ENCODE measurements around the gene PTPRCAP. TPM values are rescaled to one million over a fixed set of nuclear protein-coding genes. Genes with fewer than 3 reads are reported as not detected.

PTPRCAP gene
- polyA plus RNA-seq, 1 donor (not counting 4 experiments of a cell fraction or from before 2014, with no cell fraction given) = not detected

DNA sequence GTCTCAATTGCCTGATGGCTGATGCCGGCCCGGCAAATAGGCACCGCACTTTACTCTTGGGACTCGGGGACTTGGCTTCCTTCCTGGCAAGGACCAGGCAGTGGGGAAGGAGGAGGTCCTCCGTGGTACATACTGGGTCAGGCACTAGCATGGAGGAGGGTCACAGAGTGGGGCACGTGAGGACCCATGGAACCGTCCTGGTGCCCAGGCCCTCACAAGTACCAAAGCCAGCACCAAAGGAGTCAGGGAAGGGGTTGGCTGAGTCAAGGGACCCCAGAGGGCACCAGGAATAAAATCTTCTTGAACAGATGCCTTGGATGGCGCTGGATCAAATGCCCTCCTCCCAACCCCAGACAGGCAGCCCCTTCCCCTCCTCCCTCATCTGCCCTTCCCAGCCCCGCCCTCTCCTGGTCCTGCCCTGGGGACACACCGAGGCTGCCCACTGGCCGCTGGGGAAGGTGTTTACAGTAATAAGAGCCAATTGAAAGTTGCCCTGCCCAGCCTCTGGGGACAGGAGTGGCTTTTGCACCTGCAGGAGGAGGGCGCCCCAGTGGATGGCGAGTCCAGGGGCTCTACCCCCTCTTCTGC, 27.6 kb downstream of the PTPRCAP start:
- dilution Hi-C loops (cut with MboI; ENCODE audit: extremely low pct_ligation_motif_present, low sequenced_read_pairs) = no loop called here
- H3K4me2 ChIP-seq (ENCODE audit: control insufficient read depth, extremely low read depth, insufficient read depth, low read depth, low read length) = no peak overlapping the region
- no peaks in the 10 kb centered on the region for H3K9me1 ChIP-seq (ENCODE audit: control insufficient read depth, extremely low read depth, insufficient read depth, low read length)
- no peaks in the 10 kb centered on the region for H3K79me2 ChIP-seq (ENCODE audit: control insufficient read depth, insufficient read depth, low read length)
- H2AFZ ChIP-seq (ENCODE audit: control insufficient read depth, low read length) = no peak overlapping the region
- no peaks in the 10 kb centered on the region for H4K20me1 ChIP-seq (ENCODE audit: control insufficient read depth, extremely low read depth, insufficient read depth, low read length)
- H3K4me1 ChIP-seq (ENCODE audit: control insufficient read depth, extremely low read depth, insufficient read depth, low read length) = no peaks in the 10 kb centered on the region
- H3K27ac ChIP-seq (ENCODE audit: control insufficient read depth, insufficient read depth, low read length) = no peak overlapping the region
- peaks cover 9% of the 10 kb centered on the region for H3K27me3 ChIP-seq (ENCODE audit: control insufficient read depth, extremely low read depth, insufficient read depth, low read length)
- no peaks in the 10 kb centered on the region for H3K9me3 ChIP-seq (ENCODE audit: control insufficient read depth, low read depth, low read length)
- no peak overlapping the region for H3K4me3 ChIP-seq (ENCODE audit: control insufficient read depth in 2 of 3, extremely low read depth in 1 of 3, insufficient read depth in 2 of 3, low read depth in 1 of 3, low read length in 3 of 3)
- H3K9ac ChIP-seq (ENCODE audit: control insufficient read depth, extremely low read depth, insufficient read depth, low read length) = no peak overlapping the region
- TF ChIP-seq EZH2 (IDR thresholded peaks at IDR 0.05; ENCODE audit: low read length) = no peak
- TF ChIP-seq, protein P1, sequence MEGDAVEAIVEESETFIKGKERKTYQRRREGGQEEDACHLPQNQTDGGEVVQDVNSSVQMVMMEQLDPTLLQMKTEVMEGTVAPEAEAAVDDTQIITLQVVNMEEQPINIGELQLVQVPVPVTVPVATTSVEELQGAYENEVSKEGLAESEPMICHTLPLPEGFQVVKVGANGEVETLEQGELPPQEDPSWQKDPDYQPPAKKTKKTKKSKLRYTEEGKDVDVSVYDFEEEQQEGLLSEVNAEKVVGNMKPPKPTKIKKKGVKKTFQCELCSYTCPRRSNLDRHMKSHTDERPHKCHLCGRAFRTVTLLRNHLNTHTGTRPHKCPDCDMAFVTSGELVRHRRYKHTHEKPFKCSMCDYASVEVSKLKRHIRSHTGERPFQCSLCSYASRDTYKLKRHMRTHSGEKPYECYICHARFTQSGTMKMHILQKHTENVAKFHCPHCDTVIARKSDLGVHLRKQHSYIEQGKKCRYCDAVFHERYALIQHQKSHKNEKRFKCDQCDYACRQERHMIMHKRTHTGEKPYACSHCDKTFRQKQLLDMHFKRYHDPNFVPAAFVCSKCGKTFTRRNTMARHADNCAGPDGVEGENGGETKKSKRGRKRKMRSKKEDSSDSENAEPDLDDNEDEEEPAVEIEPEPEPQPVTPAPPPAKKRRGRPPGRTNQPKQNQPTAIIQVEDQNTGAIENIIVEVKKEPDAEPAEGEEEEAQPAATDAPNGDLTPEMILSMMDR (optimal IDR thresholded peaks at IDR 0.05 in 1 of 3, IDR thresholded peaks at IDR 0.05 in 1 of 3, conservative IDR thresholded peaks at IDR 0.05 in 1 of 3; ENCODE audit: extremely low read depth in 1 of 3, insufficient read depth in 2 of 3, low read length in 3 of 3) = no peak
- no peaks in the 10 kb centered on the region for H3K36me3 ChIP-seq (ENCODE audit: control insufficient read depth in 2 of 2, extremely low read depth in 1 of 2, insufficient read depth in 2 of 2, low read length in 2 of 2)
- DNase-seq (ENCODE audit: low read depth, low spot score) (no peak), FAIRE-seq (no peak)

DNA sequence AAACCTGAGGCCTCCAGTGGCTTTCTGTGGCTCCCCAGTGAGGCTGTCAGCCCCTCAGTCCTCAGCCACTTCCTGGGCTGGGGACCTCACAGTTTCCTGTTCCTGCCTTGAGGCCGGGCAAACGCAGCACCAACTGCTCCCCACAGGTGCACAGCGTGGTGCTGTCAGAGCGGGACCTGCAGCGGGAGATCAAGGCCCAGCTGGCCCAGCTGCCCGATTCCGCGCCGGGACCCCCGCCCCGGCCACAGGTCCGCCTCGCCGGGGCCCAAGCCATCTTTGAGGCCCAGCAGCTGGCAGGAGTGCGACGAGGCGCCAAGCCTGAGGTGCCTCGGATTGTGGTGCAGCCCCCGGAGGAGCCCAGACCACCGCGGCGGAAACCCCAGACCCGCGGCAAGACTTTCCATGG, 28.2 kb downstream of the PTPRCAP start:
- Histone ChIP-seq H3K27me3 (ENCODE audit: control insufficient read depth, extremely low read depth, insufficient read depth, low read length) (peaks cover 6% of the 10 kb centered on the region), H3K4me3 (ENCODE audit: control insufficient read depth in 2 of 3, extremely low read depth in 1 of 3, insufficient read depth in 2 of 3, low read depth in 1 of 3, low read length in 3 of 3) (no peak overlapping the region), H3K4me1 (ENCODE audit: control insufficient read depth, extremely low read depth, insufficient read depth, low read length) (no peaks in the 10 kb centered on the region), H3K4me2 (ENCODE audit: control insufficient read depth, extremely low read depth, insufficient read depth, low read depth, low read length) (no peak overlapping the region), H3K27ac (ENCODE audit: control insufficient read depth, insufficient read depth, low read length) (no peak overlapping the region), H3K9me3 (ENCODE audit: control insufficient read depth, low read depth, low read length) (no peaks in the 10 kb centered on the region), H4K20me1 (ENCODE audit: control insufficient read depth, extremely low read depth, insufficient read depth, low read length) (no peaks in the 10 kb centered on the region), H3K9me1 (ENCODE audit: control insufficient read depth, extremely low read depth, insufficient read depth, low read length) (no peaks in the 10 kb centered on the region), H3K79me2 (ENCODE audit: control insufficient read depth, insufficient read depth, low read length) (no peaks in the 10 kb centered on the region), H3K36me3 (ENCODE audit: control insufficient read depth in 2 of 2, extremely low read depth in 1 of 2, insufficient read depth in 2 of 2, low read length in 2 of 2) (no peaks in the 10 kb centered on the region), H2AFZ (ENCODE audit: control insufficient read depth, low read length) (no peak overlapping the region), H3K9ac (ENCODE audit: control insufficient read depth, extremely low read depth, insufficient read depth, low read length) (no peak overlapping the region)
- TF ChIP-seq EZH2 (IDR thresholded peaks at IDR 0.05; ENCODE audit: low read length) = no peak
- TF ChIP-seq, protein P1 (optimal IDR thresholded peaks at IDR 0.05 in 1 of 3, IDR thresholded peaks at IDR 0.05 in 1 of 3, conservative IDR thresholded peaks at IDR 0.05 in 1 of 3; ENCODE audit: extremely low read depth in 1 of 3, insufficient read depth in 2 of 3, low read length in 3 of 3) = no peak
- dilution Hi-C loops (cut with MboI; ENCODE audit: extremely low pct_ligation_motif_present, low sequenced_read_pairs) = no loop called here
- DNase-seq (ENCODE audit: low read depth, low spot score) (no peak), FAIRE-seq (no peak)

All from keratinocyte (primary cell).